Hematopoietic multipotent progenitor cell treated with erythropoietin and hydrocortisone succinate and interleukin-3 and kit ligand, for 8 days (in vitro differentiated cells): ENCODE results near the gene ESPN.
"Not testable (repeated sequence)": the region's sequence is repeated elsewhere in the genome, so short reads cannot be mapped to it uniquely, and the experiment has no call there.

Experiments used
- DNase-seq: peaks from one replicate; pipeline ENCODE4 v3.0.0-alpha.2; 2015

Gene ESPN, protein sequence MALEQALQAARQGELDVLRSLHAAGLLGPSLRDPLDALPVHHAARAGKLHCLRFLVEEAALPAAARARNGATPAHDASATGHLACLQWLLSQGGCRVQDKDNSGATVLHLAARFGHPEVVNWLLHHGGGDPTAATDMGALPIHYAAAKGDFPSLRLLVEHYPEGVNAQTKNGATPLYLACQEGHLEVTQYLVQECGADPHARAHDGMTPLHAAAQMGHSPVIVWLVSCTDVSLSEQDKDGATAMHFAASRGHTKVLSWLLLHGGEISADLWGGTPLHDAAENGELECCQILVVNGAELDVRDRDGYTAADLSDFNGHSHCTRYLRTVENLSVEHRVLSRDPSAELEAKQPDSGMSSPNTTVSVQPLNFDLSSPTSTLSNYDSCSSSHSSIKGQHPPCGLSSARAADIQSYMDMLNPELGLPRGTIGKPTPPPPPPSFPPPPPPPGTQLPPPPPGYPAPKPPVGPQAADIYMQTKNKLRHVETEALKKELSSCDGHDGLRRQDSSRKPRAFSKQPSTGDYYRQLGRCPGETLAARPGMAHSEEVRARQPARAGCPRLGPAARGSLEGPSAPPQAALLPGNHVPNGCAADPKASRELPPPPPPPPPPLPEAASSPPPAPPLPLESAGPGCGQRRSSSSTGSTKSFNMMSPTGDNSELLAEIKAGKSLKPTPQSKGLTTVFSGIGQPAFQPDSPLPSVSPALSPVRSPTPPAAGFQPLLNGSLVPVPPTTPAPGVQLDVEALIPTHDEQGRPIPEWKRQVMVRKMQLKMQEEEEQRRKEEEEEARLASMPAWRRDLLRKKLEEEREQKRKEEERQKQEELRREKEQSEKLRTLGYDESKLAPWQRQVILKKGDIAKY

DNA sequence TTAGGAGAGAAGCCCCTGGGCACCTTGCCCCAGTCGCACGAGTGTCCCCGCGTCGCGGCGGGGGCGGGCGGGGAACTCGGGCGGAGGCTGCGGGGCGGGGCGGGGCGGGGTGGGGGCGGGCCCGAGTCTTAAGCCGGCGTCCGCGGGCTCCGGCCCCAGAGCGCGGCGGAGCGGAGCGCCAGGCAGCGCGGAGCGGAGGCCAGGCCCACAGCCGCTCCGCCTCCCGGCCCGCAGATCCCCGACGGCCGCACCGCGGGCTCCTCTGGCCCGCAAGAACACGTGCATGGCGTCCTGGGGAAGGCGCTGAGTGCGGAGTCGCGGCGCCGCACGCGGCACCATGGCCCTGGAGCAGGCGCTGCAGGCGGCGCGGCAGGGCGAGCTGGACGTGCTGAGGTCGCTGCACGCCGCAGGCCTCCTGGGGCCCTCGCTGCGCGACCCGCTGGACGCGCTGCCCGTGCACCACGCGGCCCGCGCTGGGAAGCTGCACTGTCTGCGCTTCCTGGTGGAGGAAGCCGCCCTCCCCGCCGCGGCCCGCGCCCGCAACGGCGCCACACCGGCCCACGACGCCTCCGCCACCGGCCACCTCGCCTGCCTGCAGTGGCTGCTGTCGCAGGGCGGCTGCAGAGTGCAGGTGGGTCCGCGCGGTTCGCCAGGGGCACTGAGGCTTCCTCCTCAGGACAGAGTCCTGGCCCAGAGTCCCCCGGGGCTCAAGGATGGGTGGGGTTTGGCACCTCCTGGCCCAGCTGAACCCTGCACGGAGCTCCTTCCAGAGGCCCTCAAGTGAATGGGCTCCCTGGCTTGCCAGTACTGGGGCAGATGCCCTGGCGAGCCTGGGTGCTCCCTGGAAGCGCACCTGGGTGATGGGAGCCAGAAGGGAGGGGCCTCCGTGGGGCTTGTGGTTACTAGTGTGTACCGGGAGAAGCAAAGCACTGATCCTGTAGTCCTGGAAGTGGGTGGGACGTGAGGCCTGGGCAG is at the start of gene ESPN:
TSS of gene ESPN (plus strand) at position 158 of the 975 bp plus-strand sequence. CDS start at position 338, 180 bp downstream.
- no peak for DNase-seq

DNA sequence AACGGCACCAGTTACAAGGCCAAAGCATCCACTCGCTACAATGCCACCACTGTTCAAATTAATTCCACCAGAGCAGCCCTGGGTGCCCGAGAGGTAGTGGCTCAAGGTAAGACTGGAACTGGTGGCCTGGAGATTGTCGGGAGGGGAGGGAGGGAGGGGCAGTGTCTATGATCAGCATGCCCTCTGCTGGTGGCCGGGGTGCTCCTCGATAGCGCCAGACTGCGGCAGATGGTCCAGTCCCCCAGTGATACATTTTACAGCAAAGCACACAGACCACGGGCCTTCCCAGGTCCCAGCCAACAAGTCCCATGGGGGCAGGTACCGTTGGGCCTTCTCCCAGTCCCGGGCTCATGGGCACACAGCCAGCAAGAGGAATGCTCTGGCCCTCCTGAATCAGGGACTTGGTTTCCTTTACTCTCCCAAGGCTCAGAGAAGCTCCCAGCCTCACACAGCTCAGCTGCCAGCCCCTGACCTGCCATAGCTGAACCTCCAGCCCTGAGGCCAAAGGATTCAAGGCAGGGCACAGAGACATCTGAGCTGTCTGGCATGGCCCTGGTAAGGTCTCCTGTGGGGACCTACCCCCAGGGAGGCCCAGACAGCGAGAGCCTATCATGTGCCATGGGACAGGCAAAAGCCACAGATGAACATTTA is 46.4 kb upstream of the ESPN start:
- peak; percentile 38 for DNase-seq

DNA sequence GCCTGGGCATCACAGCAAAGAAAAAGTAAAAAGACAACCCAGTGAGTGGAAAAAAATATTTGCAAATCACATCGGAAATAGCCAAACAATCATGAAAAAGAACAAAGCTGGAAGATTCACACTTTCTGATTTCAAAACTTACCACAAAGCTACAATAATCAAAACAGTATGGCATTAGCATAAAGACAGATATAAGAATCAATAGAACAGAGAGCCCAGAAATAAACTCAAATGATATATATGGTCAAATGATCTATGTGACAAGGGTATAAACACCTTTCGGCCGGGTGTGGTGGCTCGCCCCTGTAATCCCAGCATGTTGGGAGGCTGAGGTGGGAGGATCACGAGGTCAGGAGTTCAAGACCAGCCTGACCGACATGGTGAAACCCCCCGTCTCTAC is 44.5 kb upstream of the ESPN start:
- DNase-seq, result no peak

DNA sequence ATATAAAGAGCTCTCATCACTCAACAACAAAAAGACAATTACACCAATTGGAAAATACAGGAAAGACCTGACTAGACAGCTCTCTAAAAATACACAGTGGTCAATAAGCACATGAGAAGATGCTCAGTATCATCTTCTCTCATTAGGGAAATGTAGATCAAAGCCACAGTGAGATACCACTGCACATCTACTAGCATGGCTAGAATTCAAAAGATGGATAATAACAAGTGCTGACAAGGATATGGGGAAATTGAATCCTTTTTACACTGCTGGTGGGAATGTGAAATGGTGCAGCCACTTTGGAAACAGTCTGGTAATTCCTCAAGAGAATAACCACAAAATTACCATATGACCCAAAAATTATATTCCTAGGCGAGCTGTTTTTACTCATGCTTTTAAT is 40.4 kb upstream of the ESPN start:
- DNase-seq, result no peak

DNA sequence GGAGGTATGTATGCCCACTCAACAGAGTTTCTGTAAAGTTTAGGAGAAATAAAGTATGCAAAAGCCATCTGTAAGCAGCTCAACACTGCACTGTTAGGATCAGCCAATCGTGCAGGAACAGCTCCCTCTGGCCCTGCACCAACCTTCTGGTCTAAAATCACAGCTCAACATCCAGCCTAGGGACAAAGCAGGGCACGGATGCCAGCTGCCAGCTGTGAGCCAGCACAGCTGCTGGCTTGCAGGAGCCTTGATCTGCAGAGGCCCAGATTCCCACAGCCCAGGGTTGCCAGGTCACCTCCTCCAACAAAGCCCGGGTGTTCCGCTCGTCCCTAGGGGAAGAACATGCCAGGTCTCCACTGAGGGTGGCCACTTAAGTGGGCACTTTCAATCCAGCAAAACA is 39.6 kb upstream of the ESPN start:
- no peak for DNase-seq

DNA sequence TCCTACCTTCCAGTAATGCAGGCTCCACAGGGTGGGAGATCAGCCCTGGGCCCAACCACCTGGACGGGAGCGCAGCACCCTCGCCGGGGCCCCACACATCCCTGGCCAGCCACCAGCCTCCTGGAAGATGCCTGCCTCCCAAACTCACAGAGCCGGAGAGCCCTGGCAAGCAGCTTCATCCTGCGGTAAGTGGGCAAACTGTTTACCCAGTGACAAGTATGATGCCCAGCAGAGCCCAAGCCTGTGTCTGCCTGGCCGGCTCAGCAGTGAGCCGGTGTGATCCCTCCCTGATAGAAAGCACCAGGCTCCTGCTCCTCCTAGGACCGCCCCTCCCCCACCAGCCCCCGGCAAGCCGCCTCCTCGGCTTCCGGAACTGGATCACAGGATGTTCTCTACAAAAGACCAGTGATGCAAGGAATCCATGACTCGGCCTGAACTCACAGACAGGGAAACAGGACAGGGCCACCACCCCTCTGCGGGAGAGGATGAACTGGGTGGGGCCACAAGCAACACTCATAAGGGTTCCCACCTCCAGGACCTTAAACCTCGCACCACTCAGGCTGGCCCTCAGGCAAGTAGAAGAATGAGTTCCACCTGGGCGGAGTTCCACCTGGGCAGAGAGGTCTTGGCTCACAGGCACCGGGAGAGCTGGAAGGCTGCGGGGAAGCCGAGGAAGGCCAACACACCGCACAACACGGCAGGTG is 38.9 kb upstream of the ESPN start:
- no peak for DNase-seq

DNA sequence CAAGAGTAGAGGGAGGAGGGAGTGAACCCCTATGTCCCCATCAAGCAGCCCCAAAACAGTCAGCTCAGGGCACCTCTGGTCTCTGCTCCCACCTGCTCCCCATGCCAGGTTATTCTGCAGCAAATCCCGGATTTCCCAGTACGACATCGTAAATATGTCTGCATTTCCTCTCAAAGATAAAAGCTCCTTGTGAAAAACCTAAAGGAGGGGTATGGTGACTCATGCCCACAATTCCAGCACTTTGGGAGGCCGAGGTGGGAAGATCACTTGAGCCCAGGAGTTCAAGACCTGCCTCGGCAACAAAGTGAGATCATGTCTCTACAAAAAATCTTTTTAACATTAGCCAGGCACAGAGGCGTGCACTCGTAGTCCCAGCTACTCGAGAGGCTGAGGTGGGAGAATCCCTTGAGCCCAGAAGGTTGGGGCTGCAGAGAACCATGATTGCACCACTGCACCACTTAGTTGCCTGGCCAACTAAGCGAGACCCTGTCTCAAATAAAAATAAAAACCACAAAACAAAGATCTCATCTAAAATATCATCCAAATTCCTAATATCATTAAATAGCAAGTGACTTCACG is 38.1 kb upstream of the ESPN start:
- DNase-seq, result no peak

DNA sequence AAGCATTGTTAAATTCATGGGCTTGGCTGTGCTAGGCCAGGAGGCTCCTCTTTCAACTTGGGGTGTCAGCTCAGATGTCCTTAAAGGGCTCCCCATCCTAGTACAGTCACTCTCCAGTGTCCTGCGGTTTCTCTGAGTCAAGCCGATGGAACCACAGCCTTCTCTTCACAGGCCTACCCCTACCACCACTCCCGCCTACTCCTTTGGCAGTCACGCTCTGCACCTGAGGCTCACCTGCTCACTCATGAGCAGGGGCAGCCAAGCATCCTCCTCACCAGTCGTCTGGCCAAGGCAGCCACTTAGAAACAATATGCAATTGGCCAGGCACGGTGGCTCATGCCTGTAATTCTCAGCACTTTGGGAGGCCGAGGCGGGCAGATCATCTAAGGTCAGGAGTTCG is 34.6 kb upstream of the ESPN start:
- DNase-seq, result no peak

DNA sequence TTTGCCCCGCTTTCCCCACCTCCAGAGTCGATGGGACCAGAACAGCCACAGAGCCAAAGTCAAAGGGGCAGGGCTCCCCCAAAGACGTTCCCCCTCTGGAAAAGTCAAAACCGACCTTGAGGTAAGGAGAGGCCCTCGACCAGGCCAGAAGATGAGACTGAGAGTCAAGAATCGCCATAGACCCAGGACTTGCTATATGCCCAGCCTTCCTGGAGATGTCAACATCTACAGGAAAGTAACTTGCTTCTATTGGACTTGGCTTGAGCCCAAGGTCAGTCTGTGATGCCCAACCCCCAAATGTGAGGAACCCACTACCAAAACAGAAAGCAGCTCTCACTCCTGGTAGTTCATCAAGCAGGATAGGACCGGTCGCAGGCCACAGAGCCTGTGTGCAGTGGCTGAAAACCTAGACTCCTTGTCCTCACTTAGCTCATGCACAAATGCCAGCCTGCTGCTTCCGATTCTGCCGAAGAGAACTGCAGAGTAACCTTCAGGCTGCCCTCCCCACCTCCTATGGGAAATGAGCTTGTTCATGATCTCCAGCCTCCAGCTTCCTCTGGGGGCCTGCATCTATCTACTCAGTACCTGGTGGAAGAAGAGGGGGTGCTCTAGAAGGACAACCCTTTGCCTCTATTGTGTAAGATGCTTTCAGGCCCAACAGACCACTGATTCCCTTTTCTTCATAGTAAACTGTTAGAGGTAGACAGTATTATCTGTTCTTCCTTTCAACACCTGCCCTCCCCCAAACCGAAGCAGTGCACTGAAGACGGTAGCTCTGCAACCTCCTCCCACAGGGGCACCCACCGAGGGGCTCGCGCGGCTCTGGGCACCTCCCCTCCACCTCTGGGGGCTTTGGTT is 32.4 kb upstream of the ESPN start:
- peak; percentile 9 for DNase-seq

DNA sequence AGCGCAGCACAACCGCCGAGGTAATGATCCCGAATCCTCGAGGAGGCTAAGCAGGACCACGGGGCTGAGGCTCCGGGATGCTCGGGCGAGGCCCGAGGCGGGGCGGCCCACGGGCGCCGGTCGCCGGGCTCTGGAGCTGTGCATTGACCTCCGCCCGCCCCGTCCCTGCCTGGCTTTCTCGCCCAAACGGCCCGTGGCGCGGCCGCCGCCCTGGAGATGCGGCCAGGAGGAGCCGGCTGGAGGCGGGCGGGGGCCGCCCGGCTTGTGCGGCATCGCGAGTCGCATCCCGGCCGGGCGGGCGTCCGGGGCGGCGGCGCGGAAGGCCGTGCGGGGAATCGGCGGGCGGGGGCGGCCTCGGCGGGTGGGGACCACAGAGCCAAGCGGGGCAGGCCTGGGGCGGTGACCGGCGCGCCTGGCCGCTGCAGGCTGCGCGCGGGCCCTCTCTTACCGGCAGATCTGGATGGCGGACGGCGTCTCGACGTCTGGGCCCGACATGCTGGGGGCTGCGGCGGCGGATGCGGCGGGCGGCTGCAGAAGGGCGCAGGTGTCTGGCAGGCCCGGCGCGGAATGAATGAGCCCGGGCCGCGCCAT is 31.7 kb upstream of the ESPN start:
- DNase-seq, result no peak

DNA sequence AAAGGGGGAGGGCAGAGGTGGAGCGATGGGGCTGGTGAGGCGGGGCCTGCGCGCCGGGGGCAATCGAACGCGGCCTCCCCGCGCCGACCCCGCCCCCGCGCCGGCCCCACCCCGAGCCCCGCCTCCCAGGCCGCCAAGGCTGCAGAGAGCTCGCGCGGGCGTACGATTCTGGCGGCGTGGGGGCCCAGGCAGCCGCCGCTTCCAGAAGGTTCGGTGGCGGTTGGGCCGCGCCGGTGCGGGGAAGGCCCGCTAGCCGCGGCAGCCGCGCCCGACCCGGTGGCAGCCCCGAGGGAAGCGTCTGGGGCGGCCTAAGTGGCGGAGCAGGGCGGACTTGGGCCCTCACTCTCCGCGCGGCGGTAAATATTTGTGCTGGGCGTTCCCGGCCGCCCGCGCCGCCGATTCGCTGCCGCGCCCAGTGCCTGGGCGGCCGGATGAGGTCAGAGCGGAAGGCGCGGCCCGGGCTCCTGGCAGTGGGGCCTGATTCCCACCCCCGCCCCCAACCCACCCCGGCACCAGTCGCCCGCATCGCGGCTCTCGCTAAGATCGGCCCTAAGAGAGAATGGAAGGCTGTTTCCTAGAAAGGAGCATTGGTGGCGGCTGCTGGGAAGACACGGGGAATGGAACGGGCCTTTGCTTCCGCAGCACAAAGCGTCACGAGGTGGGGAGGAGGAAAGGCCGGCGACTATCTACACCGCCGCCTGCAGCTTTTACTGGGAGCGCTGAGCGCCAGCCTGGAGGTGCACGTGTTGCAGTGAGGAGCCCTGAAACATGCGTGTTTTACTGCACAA is 31.0 kb upstream of the ESPN start, which contains the start of gene ACOT7:
TSS of gene ACOT7 (minus strand) at position 368 of the 788 bp plus-strand sequence. CDS start 368 bp downstream, outside the sequence.
- DNase-seq, result peak; percentile 91

DNA sequence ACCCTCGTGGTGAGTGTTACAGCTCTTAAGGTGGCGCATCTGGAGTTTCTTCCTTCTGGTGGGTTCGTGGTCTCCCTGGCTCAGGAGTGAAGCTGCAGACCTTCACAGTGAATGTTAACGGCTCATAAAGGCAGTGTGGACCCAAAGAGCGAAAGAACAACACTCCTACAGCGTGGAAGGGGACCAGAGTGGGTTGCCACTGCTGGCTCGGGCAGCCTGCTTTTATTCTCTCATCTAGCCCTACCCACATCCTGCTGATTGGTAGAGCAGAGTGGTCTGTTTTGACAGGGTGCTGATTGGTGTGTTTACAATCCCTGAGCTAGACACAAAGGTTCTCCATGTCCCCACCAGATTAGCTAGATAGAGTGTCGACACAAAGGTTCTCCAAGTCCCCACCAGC is 29.4 kb upstream of the ESPN start:
- DNase-seq, result not testable (repeated sequence)

DNA sequence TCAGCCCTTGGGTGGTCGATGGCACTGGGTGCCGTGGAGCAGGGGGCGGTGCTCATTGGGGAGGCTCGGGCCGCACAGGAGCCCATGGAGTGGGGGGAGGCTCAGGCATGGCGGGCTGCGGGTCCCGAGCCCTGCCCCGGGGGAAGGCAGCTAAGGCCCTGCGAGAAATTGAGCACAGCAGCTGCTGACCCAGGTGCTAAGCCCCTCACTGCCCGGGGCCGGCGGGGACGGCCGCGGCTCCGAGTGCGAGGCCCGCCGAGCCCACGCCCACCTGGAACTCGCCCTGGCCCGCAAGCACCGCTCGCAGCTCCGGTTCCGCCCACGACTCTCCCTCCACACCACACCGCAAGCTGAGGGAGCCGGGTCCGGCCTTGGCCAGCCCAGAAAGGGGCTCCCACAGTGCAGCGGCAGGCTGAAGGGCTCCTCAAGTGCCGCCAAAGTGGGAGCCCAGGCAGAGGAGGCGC is 28.8 kb upstream of the ESPN start:
- DNase-seq, result not testable (repeated sequence)

DNA sequence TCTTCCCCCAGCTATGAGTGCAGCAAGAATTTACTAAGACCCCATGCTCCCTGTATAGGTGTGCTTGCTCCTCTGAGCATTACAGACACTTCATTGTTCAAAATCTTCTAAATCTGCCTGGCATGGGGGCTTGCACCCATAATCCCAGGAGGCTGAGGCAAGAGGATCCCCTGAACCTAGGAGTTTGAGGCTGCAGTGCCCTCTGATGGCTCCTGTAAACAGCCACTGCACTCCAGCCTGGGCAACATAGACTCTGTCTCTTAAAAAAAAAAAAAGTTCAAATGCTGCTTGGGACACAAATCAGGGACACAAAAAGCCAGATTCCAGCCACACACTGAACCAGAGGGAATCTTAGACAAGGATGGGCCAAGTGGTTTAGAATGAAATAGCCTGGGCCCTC is 27.6 kb upstream of the ESPN start:
- peak; percentile 14 for DNase-seq

DNA sequence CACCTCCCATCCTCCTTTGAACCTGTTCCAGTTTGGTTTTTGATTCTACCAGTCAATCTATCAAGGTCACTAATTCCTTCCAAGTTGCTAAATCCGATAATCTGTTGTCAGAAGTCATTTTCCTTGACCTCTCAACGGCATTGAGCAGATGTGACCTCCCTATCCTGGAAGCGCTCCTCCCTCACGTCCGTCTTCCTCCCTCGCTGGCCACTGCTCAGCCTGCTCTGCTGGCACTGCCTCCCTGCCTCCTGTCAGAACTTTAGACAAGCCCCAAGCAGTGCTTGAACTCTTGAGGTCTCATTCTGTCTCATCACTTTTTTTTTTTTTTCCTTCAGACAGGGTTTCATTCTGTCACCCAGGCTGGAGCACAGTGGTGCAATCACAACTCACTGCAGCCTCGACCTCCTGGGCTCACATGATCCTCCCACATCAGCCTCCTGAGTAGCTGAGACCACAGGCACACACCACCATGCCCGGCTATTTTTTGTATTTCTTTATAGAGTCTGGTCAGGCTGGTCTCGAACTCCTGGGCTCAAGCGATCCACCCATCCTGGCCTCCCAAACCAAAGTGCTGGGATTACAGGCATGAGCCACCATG is 26.6 kb upstream of the ESPN start:
- no peak for DNase-seq

DNA sequence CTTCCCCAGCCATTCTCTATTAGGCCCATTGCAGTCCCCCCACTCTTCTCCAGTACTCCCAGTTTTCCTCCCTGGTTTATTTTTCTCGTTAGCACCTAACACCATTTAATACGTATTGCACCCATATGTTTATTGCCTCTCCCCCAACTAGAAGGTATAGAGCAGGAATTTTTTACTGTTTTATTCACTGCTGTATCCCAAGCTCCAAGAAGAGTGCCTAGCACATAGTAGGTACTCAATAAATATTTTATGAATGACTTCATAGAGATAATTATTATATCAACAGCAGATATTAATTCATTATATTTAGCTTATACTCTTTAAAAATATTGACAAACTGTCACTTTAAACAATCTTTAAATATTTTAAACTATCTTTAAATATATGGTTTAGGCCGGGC is 25.3 kb upstream of the ESPN start:
- no peak for DNase-seq

DNA sequence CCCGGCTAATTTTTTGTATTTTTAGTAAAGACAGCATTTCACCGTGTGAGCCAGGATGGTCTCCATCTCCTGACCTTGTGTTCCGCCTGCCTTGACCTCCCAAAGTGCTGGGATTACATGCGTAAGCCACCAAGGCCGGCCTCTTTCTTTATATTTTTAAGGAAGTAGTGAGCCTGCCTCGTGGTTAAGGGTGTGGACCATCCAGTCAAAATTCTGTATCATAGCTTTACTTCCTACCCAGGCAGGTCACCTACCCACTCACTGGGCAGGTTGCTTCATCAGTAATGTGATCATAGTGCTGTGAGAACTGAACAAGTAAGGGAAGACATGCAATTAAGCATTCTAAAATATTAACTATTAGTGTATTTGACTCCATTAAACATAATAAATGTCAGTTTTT is 22.9 kb upstream of the ESPN start:
- no peak for DNase-seq

DNA sequence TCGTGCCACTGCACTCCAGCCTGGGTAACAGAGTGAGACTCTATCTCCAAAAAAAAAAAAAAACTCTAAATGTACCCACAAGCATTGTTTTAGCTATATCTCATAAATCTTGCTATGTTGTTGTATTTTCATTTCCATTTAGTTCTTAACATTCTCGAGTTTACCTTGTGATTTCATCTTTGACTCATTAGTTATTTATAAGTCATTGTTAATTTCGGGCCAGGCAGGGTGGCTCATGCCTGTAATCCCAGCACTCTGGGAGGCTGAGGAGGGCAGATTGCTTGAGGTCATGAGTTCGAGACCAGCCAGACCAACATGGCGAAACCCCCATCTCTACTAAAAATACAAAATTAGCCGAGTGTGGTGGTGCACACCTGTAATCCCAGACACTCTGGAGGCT is 16.6 kb upstream of the ESPN start:
- DNase-seq, result no peak
